ENCODE measurements around the gene PSG1. TPM values are rescaled to one million over a fixed set of nuclear protein-coding genes. Genes with fewer than 3 reads are reported as not detected.
A peak's percentile ranks its signal among the peaks of the same experiment; 100 is the strongest.
"Not testable (repeated sequence)": the region's sequence is repeated elsewhere in the genome, so short reads cannot be mapped to it uniquely, and the experiment has no call there.

The PSG1 gene
- total RNA-seq, 1 experiment from 2014 or later: not detected

DNA sequence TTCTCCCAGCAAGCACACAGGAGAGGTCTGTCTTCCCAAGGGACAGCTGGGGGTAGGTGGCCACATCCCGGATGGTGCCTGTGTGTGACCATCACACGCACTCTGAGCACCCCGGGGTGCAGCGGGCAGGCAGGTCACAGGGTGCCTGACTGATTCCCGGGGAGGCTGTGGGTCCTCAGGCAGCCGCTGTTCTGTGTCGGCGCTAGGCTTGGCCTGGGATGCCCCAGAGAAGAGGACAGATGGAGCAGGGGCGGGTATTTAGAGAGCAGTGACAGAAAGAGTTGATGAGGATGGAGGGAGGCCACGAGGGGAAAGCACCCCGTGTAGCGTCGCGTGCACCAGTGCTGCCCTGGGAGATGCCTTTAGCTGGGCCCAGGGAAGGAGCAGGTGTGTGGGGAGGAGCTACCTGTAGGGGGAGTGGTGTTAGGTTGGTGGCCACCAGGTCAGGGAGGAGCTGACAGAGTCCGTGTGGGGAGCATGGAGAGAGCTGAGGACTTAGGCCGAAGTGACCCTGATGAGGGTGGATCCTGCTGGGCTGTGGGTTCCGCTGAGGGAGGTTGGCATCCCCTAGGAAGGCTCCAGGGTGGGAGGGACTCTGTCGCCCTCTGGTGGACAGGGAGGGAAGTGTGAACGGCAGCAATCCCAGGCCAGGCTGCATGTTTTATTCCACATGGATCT, 22.5 kb downstream of the PSG1 start:
- ATAC-seq; POLR2A ChIA-PET; H3K27ac ChIP-seq (ENCODE audit: low read depth, low read length); H3K4me3 ChIP-seq (replicated peaks in 1 of 2; ENCODE audit: low read depth in 1 of 2, low read length in 2 of 2); H3K9ac ChIP-seq (ENCODE audit: low read length); BruUV-seq (replicated peaks); DNase-seq (ENCODE audit: low read depth, low spot score); H4K20me1 ChIP-seq (ENCODE audit: insufficient read depth); RAD21 ChIA-PET (ENCODE audit: low non-redundant PET in 1 of 2, low total read pairs in 2 of 2, uncharacterized antibody in 2 of 2, unreplicated experiment in 2 of 2); H3K4me1 ChIP-seq (ENCODE audit: control insufficient read depth in 1 of 2, insufficient read depth in 2 of 2, low read length in 2 of 2); H2AFZ ChIP-seq (ENCODE audit: low read depth, low read length, poor library complexity, severe bottlenecking); H3K4me2 ChIP-seq (ENCODE audit: low read length); H3K9me2 ChIP-seq (ENCODE audit: insufficient read depth); H3K27me3 ChIP-seq (ENCODE audit: insufficient read depth, low read length); H3K79me2 ChIP-seq (ENCODE audit: insufficient read depth, low read length); H3K36me3 ChIP-seq (ENCODE audit: control insufficient read depth in 1 of 2, insufficient read depth in 2 of 2, low read length in 2 of 2); H3K9me3 ChIP-seq (ENCODE audit: control insufficient read depth in 1 of 2, insufficient read depth in 1 of 2, low read depth in 1 of 2, low read length in 2 of 2): not testable (repeated sequence)
- CTCF ChIA-PET: interaction anchor here (1.0 to 1.5 kb wide), 2 partner anchors 28 to 63 kb away, joined by 4 to 6 read pairs; no protein-coding TSS in a partner anchor
- intact Hi-C loops (cut with micrococcal nuclease): loop anchor here (1.0 kb wide), 1 partner anchor 64 kb away; no protein-coding TSS in a partner anchor
- TF ChIP-seq RAD21 (IDR thresholded peaks at IDR 0.05; ENCODE audit: low read depth) (peak; percentile 56), CTCF (IDR thresholded peaks at IDR 0.05 in 2 of 3, conservative IDR thresholded peaks at IDR 0.05 in 1 of 3; ENCODE audit: borderline replicate concordance in 1 of 3, insufficient read depth in 1 of 3, low read depth in 2 of 3, low read length in 2 of 3) (peak; percentile 73 to 87 (median 77))

DNA sequence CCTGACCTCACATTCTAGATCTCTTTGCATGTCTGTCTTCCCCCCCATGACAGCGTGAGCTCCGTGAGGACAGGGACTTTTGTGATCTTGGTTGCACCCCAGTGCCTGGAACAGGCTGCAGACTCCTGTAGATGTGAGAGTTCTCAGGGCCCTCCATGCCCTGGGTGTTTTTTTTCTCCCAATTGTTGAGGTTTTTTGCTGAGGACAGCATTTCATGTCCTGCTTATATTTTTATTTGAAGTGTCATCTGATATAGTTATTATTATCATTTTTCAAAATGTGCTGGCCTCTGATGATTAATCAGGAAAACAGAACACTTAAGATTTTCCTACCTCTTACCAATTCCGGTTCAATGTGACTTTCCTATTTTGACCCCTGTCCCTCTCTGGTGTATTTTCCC, 24.8 kb downstream of the PSG1 start:
- H3K4me3 ChIP-seq (replicated peaks in 1 of 2; ENCODE audit: low read depth in 1 of 2, low read length in 2 of 2); RAD21 ChIA-PET (ENCODE audit: low non-redundant PET in 1 of 2, low total read pairs in 2 of 2, uncharacterized antibody in 2 of 2, unreplicated experiment in 2 of 2); H3K36me3 ChIP-seq (ENCODE audit: control insufficient read depth in 1 of 2, insufficient read depth in 2 of 2, low read length in 2 of 2); H3K27me3 ChIP-seq (ENCODE audit: insufficient read depth, low read length); CTCF ChIA-PET; POLR2A ChIA-PET; BruUV-seq (replicated peaks); H3K27ac ChIP-seq (ENCODE audit: low read depth, low read length); H3K4me2 ChIP-seq (ENCODE audit: low read length); intact Hi-C loops (cut with micrococcal nuclease); H4K20me1 ChIP-seq (ENCODE audit: insufficient read depth); H3K9me2 ChIP-seq (ENCODE audit: insufficient read depth); H3K79me2 ChIP-seq (ENCODE audit: insufficient read depth, low read length); ATAC-seq; H3K9ac ChIP-seq (ENCODE audit: low read length); DNase-seq (ENCODE audit: low read depth, low spot score); H2AFZ ChIP-seq (ENCODE audit: low read depth, low read length, poor library complexity, severe bottlenecking); H3K9me3 ChIP-seq (ENCODE audit: control insufficient read depth in 1 of 2, insufficient read depth in 1 of 2, low read depth in 1 of 2, low read length in 2 of 2): not testable (repeated sequence)
- H3K4me1 ChIP-seq (ENCODE audit: control insufficient read depth in 1 of 2, insufficient read depth in 2 of 2, low read length in 2 of 2): peaks cover 6 to 19% of the 10 kb centered on the region in 2 experiments; a peak in 3 of 4 replicates

DNA sequence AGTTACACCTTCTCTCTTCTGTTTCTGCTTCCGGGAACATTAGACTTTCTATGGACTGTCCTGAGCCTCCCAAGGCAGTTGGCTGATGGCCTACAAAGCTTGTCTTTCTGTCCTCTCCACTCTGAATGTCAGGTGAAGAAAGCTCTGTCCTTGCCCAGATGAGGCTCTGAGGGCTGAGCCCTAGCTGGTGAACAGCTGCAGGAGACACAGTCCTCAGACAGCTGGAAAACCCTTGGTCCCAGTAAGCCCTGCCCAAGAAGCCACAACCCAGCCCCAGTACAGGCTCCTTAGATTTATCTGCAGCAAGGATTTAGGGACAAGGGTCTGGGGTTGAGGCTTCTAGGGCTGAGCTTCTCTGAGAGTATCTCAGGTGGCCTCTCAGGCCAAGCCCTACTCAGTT, 26.3 kb downstream of the PSG1 start:
- H3K4me3 ChIP-seq (replicated peaks in 1 of 2; ENCODE audit: low read depth in 1 of 2, low read length in 2 of 2); DNase-seq (ENCODE audit: low read depth, low spot score); H2AFZ ChIP-seq (ENCODE audit: low read depth, low read length, poor library complexity, severe bottlenecking); H3K27me3 ChIP-seq (ENCODE audit: insufficient read depth, low read length); BruUV-seq (replicated peaks); H3K79me2 ChIP-seq (ENCODE audit: insufficient read depth, low read length); H3K36me3 ChIP-seq (ENCODE audit: control insufficient read depth in 1 of 2, insufficient read depth in 2 of 2, low read length in 2 of 2); H3K9me3 ChIP-seq (ENCODE audit: control insufficient read depth in 1 of 2, insufficient read depth in 1 of 2, low read depth in 1 of 2, low read length in 2 of 2); H3K4me2 ChIP-seq (ENCODE audit: low read length); H3K9me2 ChIP-seq (ENCODE audit: insufficient read depth); POLR2A ChIA-PET; H3K27ac ChIP-seq (ENCODE audit: low read depth, low read length); CTCF ChIA-PET; H3K9ac ChIP-seq (ENCODE audit: low read length); ATAC-seq; H4K20me1 ChIP-seq (ENCODE audit: insufficient read depth); RAD21 ChIA-PET (ENCODE audit: low non-redundant PET in 1 of 2, low total read pairs in 2 of 2, uncharacterized antibody in 2 of 2, unreplicated experiment in 2 of 2); intact Hi-C loops (cut with micrococcal nuclease): not testable (repeated sequence)
- H3K4me1 ChIP-seq (ENCODE audit: control insufficient read depth in 1 of 2, insufficient read depth in 2 of 2, low read length in 2 of 2): peaks cover 6 to 19% of the 10 kb centered on the region in 2 experiments; a peak in 3 of 4 replicates

GRCh38 chr19:42852821-42853220, 26.7 kb downstream of the PSG1 start:
- H3K4me2 ChIP-seq (ENCODE audit: low read length); H3K27ac ChIP-seq (ENCODE audit: low read depth, low read length); H3K9me3 ChIP-seq (ENCODE audit: control insufficient read depth in 1 of 2, insufficient read depth in 1 of 2, low read depth in 1 of 2, low read length in 2 of 2); intact Hi-C loops (cut with micrococcal nuclease); H4K20me1 ChIP-seq (ENCODE audit: insufficient read depth); H3K79me2 ChIP-seq (ENCODE audit: insufficient read depth, low read length); H3K4me3 ChIP-seq (replicated peaks in 1 of 2; ENCODE audit: low read depth in 1 of 2, low read length in 2 of 2); BruUV-seq (replicated peaks); H3K27me3 ChIP-seq (ENCODE audit: insufficient read depth, low read length); ATAC-seq; H3K9me2 ChIP-seq (ENCODE audit: insufficient read depth); H3K36me3 ChIP-seq (ENCODE audit: control insufficient read depth in 1 of 2, insufficient read depth in 2 of 2, low read length in 2 of 2); H2AFZ ChIP-seq (ENCODE audit: low read depth, low read length, poor library complexity, severe bottlenecking); H3K9ac ChIP-seq (ENCODE audit: low read length); DNase-seq (ENCODE audit: low read depth, low spot score); POLR2A ChIA-PET; CTCF ChIA-PET; RAD21 ChIA-PET (ENCODE audit: low non-redundant PET in 1 of 2, low total read pairs in 2 of 2, uncharacterized antibody in 2 of 2, unreplicated experiment in 2 of 2): not testable (repeated sequence)
- peaks cover 6 to 19% of the 10 kb centered on the region in 2 experiments; a peak in 3 of 4 replicates for H3K4me1 ChIP-seq (ENCODE audit: control insufficient read depth in 1 of 2, insufficient read depth in 2 of 2, low read length in 2 of 2)

Measured in HCT116 (cell line).